ENCODE data around the gene S1PR2. TPM values are rescaled to one million over a fixed set of nuclear protein-coding genes. Genes with fewer than 3 reads are reported as not detected.

Gene S1PR2
- total and polyA plus RNA-seq, 9 of the 15 experiments (the other 6 are each of a cell fraction or from before 2014, with no cell fraction given) = 1.5 to 3.9 (median 2.0) TPM

DNA sequence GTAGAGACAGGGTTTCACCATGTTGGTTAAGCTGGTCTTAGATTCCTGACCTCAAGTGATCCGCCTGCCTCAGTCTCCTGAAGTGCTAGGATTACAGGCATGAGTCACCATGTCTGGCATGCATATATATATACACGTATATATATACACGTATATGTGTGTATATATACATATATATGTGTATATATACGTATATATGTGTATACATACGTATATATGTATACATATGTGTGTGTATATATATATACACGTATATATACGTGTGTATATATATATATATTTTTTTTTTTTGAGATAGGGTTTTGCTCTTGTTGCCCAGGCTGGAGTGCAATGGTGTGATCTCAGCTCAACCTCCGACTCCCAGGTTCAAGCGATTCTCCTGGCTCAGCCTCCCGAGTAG is 48.3 kb downstream of the S1PR2 start (continued):
- no peak for TF ChIP-seq ZNF766 (CRISPR knock-in tag; conservative IDR thresholded peaks at IDR 0.05)
- TF ChIP-seq, protein P1, sequence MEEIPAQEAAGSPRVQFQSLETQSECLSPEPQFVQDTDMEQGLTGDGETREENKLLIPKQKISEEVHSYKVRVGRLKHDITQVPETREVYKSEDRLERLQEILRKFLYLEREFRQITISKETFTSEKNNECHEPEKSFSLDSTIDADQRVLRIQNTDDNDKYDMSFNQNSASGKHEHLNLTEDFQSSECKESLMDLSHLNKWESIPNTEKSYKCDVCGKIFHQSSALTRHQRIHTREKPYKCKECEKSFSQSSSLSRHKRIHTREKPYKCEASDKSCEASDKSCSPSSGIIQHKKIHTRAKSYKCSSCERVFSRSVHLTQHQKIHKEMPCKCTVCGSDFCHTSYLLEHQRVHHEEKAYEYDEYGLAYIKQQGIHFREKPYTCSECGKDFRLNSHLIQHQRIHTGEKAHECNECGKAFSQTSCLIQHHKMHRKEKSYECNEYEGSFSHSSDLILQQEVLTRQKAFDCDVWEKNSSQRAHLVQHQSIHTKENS (CRISPR knock-in tag; IDR thresholded peaks at IDR 0.05) = no peak
- TF ChIP-seq HMG20B (CRISPR knock-in tag; IDR thresholded peaks at IDR 0.05) = no peak
- no peak for TF ChIP-seq POLR3A (IDR thresholded peaks at IDR 0.05; ENCODE audit: borderline replicate concordance, extremely low read depth, insufficient read depth, insufficient read length)
- TF ChIP-seq ZNF408 (CRISPR knock-in tag; IDR thresholded peaks at IDR 0.05; ENCODE audit: low read depth) = peak; percentile 77; the same call in 1 of the 2 replicates
- TF ChIP-seq RBM15 (IDR thresholded peaks at IDR 0.05; ENCODE audit: insufficient read depth, low read length) = no peak
- TF ChIP-seq, protein P2, sequence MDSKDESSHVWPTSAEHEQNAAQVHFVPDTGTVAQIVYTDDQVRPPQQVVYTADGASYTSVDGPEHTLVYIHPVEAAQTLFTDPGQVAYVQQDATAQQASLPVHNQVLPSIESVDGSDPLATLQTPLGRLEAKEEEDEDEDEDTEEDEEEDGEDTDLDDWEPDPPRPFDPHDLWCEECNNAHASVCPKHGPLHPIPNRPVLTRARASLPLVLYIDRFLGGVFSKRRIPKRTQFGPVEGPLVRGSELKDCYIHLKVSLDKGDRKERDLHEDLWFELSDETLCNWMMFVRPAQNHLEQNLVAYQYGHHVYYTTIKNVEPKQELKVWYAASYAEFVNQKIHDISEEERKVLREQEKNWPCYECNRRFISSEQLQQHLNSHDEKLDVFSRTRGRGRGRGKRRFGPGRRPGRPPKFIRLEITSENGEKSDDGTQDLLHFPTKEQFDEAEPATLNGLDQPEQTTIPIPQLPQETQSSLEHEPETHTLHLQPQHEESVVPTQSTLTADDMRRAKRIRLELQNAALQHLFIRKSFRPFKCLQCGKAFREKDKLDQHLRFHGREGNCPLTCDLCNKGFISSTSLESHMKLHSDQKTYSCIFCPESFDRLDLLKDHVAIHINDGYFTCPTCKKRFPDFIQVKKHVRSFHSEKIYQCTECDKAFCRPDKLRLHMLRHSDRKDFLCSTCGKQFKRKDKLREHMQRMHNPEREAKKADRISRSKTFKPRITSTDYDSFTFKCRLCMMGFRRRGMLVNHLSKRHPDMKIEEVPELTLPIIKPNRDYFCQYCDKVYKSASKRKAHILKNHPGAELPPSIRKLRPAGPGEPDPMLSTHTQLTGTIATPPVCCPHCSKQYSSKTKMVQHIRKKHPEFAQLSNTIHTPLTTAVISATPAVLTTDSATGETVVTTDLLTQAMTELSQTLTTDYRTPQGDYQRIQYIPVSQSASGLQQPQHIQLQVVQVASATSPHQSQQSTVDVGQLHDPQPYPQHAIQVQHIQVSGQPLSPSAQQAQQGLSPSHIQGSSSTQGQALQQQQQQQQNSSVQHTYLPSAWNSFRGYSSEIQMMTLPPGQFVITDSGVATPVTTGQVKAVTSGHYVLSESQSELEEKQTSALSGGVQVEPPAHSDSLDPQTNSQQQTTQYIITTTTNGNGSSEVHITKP (IDR thresholded peaks at IDR 0.05; ENCODE audit: partially characterized antibody) = no peak
- no peak for TF ChIP-seq ZBED1 (IDR thresholded peaks at IDR 0.05)
- TF ChIP-seq CBFA2T2 (conservative IDR thresholded peaks at IDR 0.05) = no peak
- TF ChIP-seq RAD51 (IDR thresholded peaks at IDR 0.05; ENCODE audit: borderline replicate concordance, low read depth) = no peak
- TF ChIP-seq ZNF23 (CRISPR knock-in tag; IDR thresholded peaks at IDR 0.05) = no peak

Data from K562 (cell line).